ENCODE data around the gene ANKRD12. TPM values are rescaled to one million over a fixed set of nuclear protein-coding genes. Genes with fewer than 3 reads are reported as not detected.

ANKRD12 gene
- total and polyA plus RNA-seq, 2 of the 4 experiments (the other 2 are of a cell fraction), result 2.6 to 12.9 TPM

- in situ Hi-C loops (cut with MboI; ENCODE audit: low sequenced_read_pairs) (no loop called here), dilution Hi-C loops (cut with HindIII; ENCODE audit: low sequenced_read_pairs, unreplicated experiment) (no loop called here), intact Hi-C loops (cut with micrococcal nuclease) (loop anchor here (10.0 kb wide), 1 partner anchor 146 kb away; no protein-coding TSS in a partner anchor)
- no peak overlapping the region for H2BK20ac ChIP-seq (ENCODE audit: low read depth, low read length)
- no peak overlapping the region for H3K9ac ChIP-seq (ENCODE audit: low read depth, low read length)
- no peak overlapping the region for H4K5ac ChIP-seq (ENCODE audit: low read depth, low read length)
- H3K27me3 ChIP-seq (ENCODE audit: control insufficient read depth, insufficient read depth, low read length), result no peaks in the 10 kb centered on the region
- H3K79me1 ChIP-seq (ENCODE audit: low read depth in 1 of 2, low read length in 2 of 2), result peaks cover 0 to 44% of the 10 kb centered on the region in 2 experiments; a peak in 2 of 4 replicates
- H2BK120ac ChIP-seq (ENCODE audit: low read depth, low read length), result no peak overlapping the region
- H3K9me1 ChIP-seq (ENCODE audit: insufficient read depth, low read length), result peaks cover 6% of the 10 kb centered on the region
- no peak for ATAC-seq (ENCODE audit: low read depth)
- TF ChIP-seq NFE2L2 (IDR thresholded peaks at IDR 0.05; ENCODE audit: low read depth, low read length) (no peak), MAZ (IDR thresholded peaks at IDR 0.05; ENCODE audit: borderline replicate concordance, low read depth, low read length) (no peak), MAFK (IDR thresholded peaks at IDR 0.05; ENCODE audit: low read depth, low read length) (no peak), RFX5 (IDR thresholded peaks at IDR 0.05; ENCODE audit: low read depth, low read length) (no peak), CHD1 (IDR thresholded peaks at IDR 0.05; ENCODE audit: low read depth, low read length) (no peak), ELK1 (IDR thresholded peaks at IDR 0.05; ENCODE audit: borderline replicate concordance, low read depth, low read length) (no peak), CEBPB (IDR thresholded peaks at IDR 0.05; ENCODE audit: low read depth, low read length) (no peak), MXI1 (IDR thresholded peaks at IDR 0.05; ENCODE audit: borderline replicate concordance, low read depth, low read length) (no peak), FOS (IDR thresholded peaks at IDR 0.05; ENCODE audit: low read depth, low read length) (no peak), RAD21 (IDR thresholded peaks at IDR 0.05; ENCODE audit: low read length) (no peak), RCOR1 (IDR thresholded peaks at IDR 0.05; ENCODE audit: insufficient replicate concordance, low read length) (no peak), SMC3 (IDR thresholded peaks at IDR 0.05; ENCODE audit: low read depth, low read length) (no peak), POLR2A (IDR thresholded peaks at IDR 0.05; ENCODE audit: low read depth, low read length) (no peak), BHLHE40 (IDR thresholded peaks at IDR 0.05; ENCODE audit: low read depth, low read length) (no peak)
- TF ChIP-seq, protein P1, sequence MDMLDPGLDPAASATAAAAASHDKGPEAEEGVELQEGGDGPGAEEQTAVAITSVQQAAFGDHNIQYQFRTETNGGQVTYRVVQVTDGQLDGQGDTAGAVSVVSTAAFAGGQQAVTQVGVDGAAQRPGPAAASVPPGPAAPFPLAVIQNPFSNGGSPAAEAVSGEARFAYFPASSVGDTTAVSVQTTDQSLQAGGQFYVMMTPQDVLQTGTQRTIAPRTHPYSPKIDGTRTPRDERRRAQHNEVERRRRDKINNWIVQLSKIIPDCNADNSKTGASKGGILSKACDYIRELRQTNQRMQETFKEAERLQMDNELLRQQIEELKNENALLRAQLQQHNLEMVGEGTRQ (IDR thresholded peaks at IDR 0.05; ENCODE audit: low read depth, low read length), result no peak
- TF ChIP-seq, protein P2, sequence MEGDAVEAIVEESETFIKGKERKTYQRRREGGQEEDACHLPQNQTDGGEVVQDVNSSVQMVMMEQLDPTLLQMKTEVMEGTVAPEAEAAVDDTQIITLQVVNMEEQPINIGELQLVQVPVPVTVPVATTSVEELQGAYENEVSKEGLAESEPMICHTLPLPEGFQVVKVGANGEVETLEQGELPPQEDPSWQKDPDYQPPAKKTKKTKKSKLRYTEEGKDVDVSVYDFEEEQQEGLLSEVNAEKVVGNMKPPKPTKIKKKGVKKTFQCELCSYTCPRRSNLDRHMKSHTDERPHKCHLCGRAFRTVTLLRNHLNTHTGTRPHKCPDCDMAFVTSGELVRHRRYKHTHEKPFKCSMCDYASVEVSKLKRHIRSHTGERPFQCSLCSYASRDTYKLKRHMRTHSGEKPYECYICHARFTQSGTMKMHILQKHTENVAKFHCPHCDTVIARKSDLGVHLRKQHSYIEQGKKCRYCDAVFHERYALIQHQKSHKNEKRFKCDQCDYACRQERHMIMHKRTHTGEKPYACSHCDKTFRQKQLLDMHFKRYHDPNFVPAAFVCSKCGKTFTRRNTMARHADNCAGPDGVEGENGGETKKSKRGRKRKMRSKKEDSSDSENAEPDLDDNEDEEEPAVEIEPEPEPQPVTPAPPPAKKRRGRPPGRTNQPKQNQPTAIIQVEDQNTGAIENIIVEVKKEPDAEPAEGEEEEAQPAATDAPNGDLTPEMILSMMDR (conservative IDR thresholded peaks at IDR 0.05; ENCODE audit: low read depth, low read length), result no peak
- H3K14ac ChIP-seq (replicated peaks; ENCODE audit: low read depth, low read length), result no peak overlapping the region
- H3K4me1 ChIP-seq (ENCODE audit: control insufficient read depth, insufficient read depth, low read length), result peaks cover 11% of the 10 kb centered on the region
- H4K8ac ChIP-seq (ENCODE audit: low read depth in 2 of 2, low read length in 2 of 2), result no peak overlapping the region
- H3K27ac ChIP-seq (ENCODE audit: insufficient read depth, low read length), result no peak overlapping the region
- peaks cover 52% of the 10 kb centered on the region for H4K20me1 ChIP-seq (ENCODE audit: insufficient read depth, low read length)
- no peak overlapping the region for H4K91ac ChIP-seq (ENCODE audit: insufficient read depth, low read depth, low read length)
- no peak overlapping the region for H2BK15ac ChIP-seq (ENCODE audit: low read depth, low read length)
- no CpG with 5 or more reads among the region's 2 CpGs for WGBS, 2 experiments (ENCODE audit: extremely low coverage in 2 of 2, insufficient read length in 1 of 2)
- no peak overlapping the region for H3K56ac ChIP-seq (ENCODE audit: extremely low read depth, insufficient read depth, low read length)
- ChIA-PET POLR2A (ENCODE audit: unreplicated experiment) (no interaction called here), CTCF (interaction anchor here (1.7 kb wide), 1 partner anchor 67 kb away, joined by 4 read pairs; no protein-coding TSS in a partner anchor)
- no peak overlapping the region for H3K23ac ChIP-seq (ENCODE audit: low read depth, low read length)
- H3K9me3 ChIP-seq (ENCODE audit: control insufficient read depth, insufficient read depth, low read length), result no peaks in the 10 kb centered on the region
- H2BK5ac ChIP-seq (ENCODE audit: low read depth, low read length, poor library complexity, severe bottlenecking), result no peak overlapping the region
- no peak for DNase-seq
- H3K36me3 ChIP-seq (ENCODE audit: control insufficient read depth, insufficient read depth, low read length), result peaks cover 3% of the 10 kb centered on the region; the same call in 1 of the 2 replicates
- peak overlapping the region; percentile 61 for H3K4me2 ChIP-seq (ENCODE audit: low read depth, low read length)
- no peak overlapping the region for H2AK5ac ChIP-seq (ENCODE audit: low read depth, low read length)
- no peak overlapping the region for H2AFZ ChIP-seq (replicated peaks; ENCODE audit: low read length, poor library complexity)
- H3K4ac ChIP-seq (ENCODE audit: low read depth, low read length), result no peak overlapping the region
- BruUV-seq (replicated peaks), result no TSS peak
- no peak overlapping the region for H3K18ac ChIP-seq (ENCODE audit: low read depth, low read length)
- no peak overlapping the region for H2AK9ac ChIP-seq (replicated peaks; ENCODE audit: low read depth, low read length, poor library complexity)
- H3K4me3 ChIP-seq (ENCODE audit: insufficient read depth, low read depth, low read length), result no peak overlapping the region
Measured at GRCh38 chr18:9140381-9140780, 3.8 kb downstream of the ANKRD12 start.
